AG04449 (cell line): Measurements from ENCODE around the gene C2orf72.
"Not testable (repeated sequence)": the region's sequence is repeated elsewhere in the genome, so short reads cannot be mapped to it uniquely, and the experiment has no call there.

ENCODE experiments used
- CTCF ChIA-PET: fragments of 350-600 bp; formaldehyde crosslinking; extraction: SDS; loops from one replicate; lab custom pipeline; 2021; ENCODE audit warnings: antibody characterized with exemption; lab: Yijun Ruan, JAX
- POLR2A ChIA-PET: fragments of 400-600, 350-600 bp; formaldehyde crosslinking; extraction: SDS; loops from one replicate; lab custom pipeline; 2020; ENCODE audit warnings: antibody characterized with exemption, inconsistent platforms; lab: Yijun Ruan, JAX
- DNase-seq: peaks from one replicate; pipeline ENCODE4 v3.0.0-alpha.2; 2010; ENCODE audit warnings: low read depth, low spot score
- H3K4me3 ChIP-seq: 2 replicates; pipeline ENCODE4 v1.5.1; 2011; ENCODE audit warnings: low read depth, mild to moderate bottlenecking, control low read depth, low read length
- TF ChIP-seq, protein P1 (sequence below): IDR thresholded peaks from one replicate; pipeline ENCODE4 v1.5.1; 2011; ENCODE audit warnings: mild to moderate bottlenecking, moderate library complexity, low read length, control low read depth, inconsistent platforms; ENCODE audit not compliant: insufficient read depth; ENCODE audit errors: missing control alignments

C2orf72 gene

DNA sequence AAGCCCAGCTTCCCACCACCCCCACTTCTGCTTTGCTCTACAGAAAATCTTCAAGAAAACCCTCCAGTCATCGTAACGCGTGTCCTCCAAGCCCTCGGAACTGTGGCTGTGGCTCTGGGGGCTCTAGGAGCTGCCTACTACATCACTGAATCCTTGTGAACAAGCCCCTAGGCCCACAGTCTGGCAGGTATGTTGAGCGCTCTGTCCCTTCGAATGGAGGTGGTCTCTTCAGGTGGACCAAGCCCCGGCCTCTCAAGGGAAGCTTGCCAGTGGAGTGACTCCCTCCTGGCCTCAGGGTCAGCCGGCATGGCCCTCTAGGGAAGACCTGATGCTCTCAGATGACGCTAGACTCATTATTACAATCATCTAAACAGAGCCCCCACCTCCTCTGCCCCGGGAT, 34.7 kb upstream of the C2orf72 start:
- no peak overlapping the region for H3K4me3 ChIP-seq
- TF ChIP-seq, protein P1, sequence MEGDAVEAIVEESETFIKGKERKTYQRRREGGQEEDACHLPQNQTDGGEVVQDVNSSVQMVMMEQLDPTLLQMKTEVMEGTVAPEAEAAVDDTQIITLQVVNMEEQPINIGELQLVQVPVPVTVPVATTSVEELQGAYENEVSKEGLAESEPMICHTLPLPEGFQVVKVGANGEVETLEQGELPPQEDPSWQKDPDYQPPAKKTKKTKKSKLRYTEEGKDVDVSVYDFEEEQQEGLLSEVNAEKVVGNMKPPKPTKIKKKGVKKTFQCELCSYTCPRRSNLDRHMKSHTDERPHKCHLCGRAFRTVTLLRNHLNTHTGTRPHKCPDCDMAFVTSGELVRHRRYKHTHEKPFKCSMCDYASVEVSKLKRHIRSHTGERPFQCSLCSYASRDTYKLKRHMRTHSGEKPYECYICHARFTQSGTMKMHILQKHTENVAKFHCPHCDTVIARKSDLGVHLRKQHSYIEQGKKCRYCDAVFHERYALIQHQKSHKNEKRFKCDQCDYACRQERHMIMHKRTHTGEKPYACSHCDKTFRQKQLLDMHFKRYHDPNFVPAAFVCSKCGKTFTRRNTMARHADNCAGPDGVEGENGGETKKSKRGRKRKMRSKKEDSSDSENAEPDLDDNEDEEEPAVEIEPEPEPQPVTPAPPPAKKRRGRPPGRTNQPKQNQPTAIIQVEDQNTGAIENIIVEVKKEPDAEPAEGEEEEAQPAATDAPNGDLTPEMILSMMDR: no peak
- DNase-seq: no peak
- CTCF ChIA-PET: interaction anchor here (0.8 to 1.6 kb wide), 2 partner anchors 19 to 28 kb away, joined by 3 read pairs; no protein-coding TSS in a partner anchor
- POLR2A ChIA-PET: no interaction called here

DNA sequence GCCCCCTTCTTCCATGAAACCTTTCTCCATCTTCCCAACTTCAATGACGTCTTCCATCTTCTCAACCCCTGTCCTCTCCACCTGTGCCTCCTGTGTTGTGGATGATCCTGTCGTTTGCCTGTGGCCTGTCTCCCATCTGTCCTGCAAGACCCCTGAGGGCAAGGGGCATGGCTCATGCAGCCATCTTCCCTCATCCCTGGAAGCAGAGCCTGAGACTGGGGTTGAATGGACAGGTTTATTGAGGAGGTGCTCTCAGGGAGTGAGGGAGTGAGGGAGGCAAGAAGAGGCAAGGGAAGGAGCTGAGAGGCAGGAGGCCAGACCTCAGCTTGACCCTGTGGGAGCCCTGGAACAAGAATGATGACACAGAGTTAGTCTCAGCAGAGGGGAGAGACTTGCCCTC, 34.1 kb upstream of the C2orf72 start:
- TF ChIP-seq, protein P1: no peak
- DNase-seq: no peak
- ChIA-PET POLR2A (no interaction called here), CTCF (interaction anchor here (0.8 to 1.6 kb wide), 2 partner anchors 18 to 27 kb away, joined by 3 read pairs; no protein-coding TSS in a partner anchor)
- H3K4me3 ChIP-seq: no peak overlapping the region

DNA sequence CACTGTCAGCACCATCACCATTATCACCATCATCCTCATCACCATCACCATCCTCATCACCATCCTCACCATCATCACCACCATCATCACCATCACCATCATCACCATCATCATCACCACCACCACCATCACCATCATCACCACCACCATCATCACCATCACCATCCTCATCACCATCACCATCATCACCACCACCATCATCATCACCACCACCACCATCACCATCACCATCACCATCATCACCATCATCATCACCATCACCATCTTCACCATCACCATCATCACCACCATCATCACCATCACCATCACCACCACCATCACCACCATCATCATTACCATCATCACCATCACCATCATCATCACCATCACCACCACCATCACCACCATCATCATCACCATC, 32.4 kb upstream of the C2orf72 start:
- H3K4me3 ChIP-seq, DNase-seq, CTCF ChIA-PET, POLR2A ChIA-PET: not testable (repeated sequence)

DNA sequence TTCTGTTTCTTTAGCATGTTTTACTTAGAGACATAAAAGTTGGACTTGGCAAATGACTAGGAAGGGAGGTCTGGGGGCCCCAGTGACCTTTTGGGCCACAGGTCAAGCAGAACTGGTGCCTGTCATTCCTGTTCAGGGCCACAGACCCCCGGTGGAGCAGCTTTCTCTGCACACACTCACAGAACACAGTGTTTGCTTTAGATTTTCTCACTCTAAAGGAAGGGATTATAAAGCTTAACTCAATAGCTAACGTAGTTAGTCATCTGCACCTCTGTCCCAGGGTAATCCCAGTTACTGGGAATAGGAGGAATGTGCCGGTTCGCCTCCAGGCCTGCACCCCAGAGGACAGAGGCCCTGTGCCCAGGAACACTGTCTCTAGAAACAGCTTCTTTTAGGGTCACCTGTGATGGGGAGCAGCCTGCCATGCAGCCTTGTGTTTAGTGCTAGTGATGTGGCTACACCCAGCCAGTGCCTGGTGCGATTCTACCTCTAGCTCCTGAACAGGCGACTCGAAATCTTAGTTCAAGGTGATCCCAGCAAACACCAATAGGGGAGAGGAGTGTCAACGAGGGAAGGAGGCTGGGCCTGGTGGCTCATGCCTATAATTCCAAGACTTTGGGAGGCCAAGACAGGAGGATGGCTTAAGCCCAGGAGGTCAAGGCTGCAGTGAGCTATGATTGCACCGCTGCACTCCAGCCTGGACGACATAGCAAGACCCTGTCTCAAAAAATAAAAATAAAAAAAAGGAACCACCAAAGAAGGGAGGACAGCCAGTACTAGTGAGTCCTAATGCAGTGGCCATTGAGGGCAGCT, 29.8 kb upstream of the C2orf72 start:
- ChIA-PET POLR2A (no interaction called here), CTCF (interaction anchor here (2.3 kb wide), 1 partner anchor 20 kb away, joined by 11 read pairs; no protein-coding TSS in a partner anchor)
- TF ChIP-seq, protein P1: no peak
- DNase-seq: no peak
- no peak overlapping the region for H3K4me3 ChIP-seq

DNA sequence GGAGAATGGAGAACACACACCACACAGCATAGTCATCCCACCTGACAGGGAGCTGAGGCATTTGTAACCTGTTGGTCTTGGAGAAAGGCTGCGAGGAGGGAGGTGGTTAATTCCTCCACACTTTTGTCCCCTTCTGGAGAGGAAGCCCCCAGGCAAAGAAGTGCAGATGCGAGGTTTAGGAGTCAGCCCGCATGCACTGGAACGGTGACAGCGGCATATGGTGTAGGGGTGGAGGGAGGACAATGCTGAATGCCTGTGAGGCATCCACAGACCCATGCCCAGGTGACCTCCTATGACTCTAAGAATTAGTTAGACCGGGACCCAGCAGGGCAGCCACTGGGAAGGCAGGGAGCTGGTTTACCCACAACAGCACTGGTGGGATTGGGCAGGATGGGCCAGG, 29.2 kb upstream of the C2orf72 start:
- ChIA-PET POLR2A (no interaction called here), CTCF (interaction anchor here (1.2 to 2.3 kb wide), 2 partner anchors 20 to 21 kb away, joined by 3 to 11 read pairs; no protein-coding TSS in a partner anchor)
- no peak for DNase-seq
- TF ChIP-seq, protein P1: no peak
- no peak overlapping the region for H3K4me3 ChIP-seq

DNA sequence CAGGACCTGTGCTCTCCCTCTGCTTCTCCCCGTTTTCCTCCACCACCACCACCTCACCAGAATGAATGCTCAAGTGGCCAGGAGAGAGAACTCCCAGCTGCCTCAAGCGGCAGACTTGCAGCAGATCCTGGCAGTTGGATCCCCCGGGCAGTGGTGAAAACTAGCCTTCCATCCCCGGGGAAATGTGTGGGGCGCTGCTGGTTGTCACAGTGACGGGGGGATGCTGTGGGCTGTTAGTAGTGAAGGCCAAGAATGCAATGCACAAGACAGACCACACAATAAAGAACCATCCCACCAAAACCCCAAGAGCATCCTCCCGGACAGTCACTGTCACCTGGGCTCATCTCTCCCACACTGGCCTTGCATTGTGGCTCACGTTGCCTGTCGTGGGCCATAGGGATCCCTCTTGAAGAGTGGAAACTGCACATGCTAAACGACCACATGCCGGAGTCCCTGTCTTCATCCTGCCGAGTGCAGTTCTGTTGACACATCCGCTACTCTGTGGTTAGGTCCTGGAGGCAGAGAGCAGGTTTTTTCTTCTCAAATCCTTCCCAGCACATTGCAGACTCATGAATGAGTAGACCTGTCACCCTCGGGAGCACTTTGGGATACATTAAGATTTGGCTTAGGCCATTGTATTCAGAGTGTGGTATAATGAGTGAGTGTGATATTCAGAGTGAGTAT, 27.9 kb upstream of the C2orf72 start:
- TF ChIP-seq, protein P1: no peak
- ChIA-PET CTCF (interaction anchor here (1.2 kb wide), 1 partner anchor 22 kb away, joined by 3 read pairs; no protein-coding TSS in a partner anchor), POLR2A (no interaction called here)
- no peak overlapping the region for H3K4me3 ChIP-seq
- no peak for DNase-seq
